Measurements from ENCODE around the gene PLXNB3. TPM values are rescaled to one million over a fixed set of nuclear protein-coding genes. Genes with fewer than 3 reads are reported as not detected.

Gene PLXNB3
- total and polyA plus RNA-seq, 7 donors: 0.60 to 50.1 (median 11.2) TPM; not detected in 1

- intact Hi-C loops (cut with DNase I): no loop called here
- no peak overlapping the region for H3K4me3 ChIP-seq
- no peaks in the 10 kb centered on the region for H3K9me3 ChIP-seq
- H3K4me1 ChIP-seq: no peaks in the 10 kb centered on the region
- H3K27me3 ChIP-seq: peaks cover 0 to 3% (median 0%) of the 10 kb centered on the region in 3 donors
- H3K27ac ChIP-seq: no peak overlapping the region
- DNase-seq: peak; percentile 67
- TF ChIP-seq CTCF (IDR thresholded peaks at IDR 0.05): no peak
- no peak for TF ChIP-seq POLR2A (IDR thresholded peaks at IDR 0.05)
- TF ChIP-seq POLR2AphosphoS5 (IDR thresholded peaks at IDR 0.05): no peak
- no peak for TF ChIP-seq EP300 (IDR thresholded peaks at IDR 0.05)
- 90 to 93% methylated on average over 48 of the region's 48 CpGs for WGBS, 2 donors
- H3K36me3 ChIP-seq: peaks cover 0 to 61% (median 9%) of the 10 kb centered on the region in 4 donors
These were observed 9.9 kb downstream of the PLXNB3 start for GRCh38 chrX:153773741-153774575.

- Histone ChIP-seq H3K36me3 (peaks cover 0 to 53% (median 9%) of the 10 kb centered on the region in 4 donors), H3K27ac (no peak overlapping the region)
- WGBS, 2 donors: 87 to 90% methylated on average over 37 of the region's 37 CpGs
These were observed 10.7 kb downstream of the PLXNB3 start for GRCh38 chrX:153774576-153775292.

GRCh38 chrX:153775293-153776119 lies 11.5 kb downstream of the PLXNB3 start:
- H3K27me3 ChIP-seq: peaks cover 0 to 3% (median 0%) of the 10 kb centered on the region in 3 donors
- no peak overlapping the region for H3K27ac ChIP-seq
- peaks cover 0 to 45% (median 9%) of the 10 kb centered on the region in 4 donors for H3K36me3 ChIP-seq
- H3K9me3 ChIP-seq: no peaks in the 10 kb centered on the region
- intact Hi-C loops (cut with DNase I): no loop called here
- WGBS, 2 donors: 90 to 91% methylated on average over 42 of the region's 42 CpGs
- peaks cover 0 to 8% (median 6%) of the 10 kb centered on the region in 4 donors for H3K4me1 ChIP-seq
- DNase-seq: peak; percentile 45
- no peak overlapping the region for H3K4me3 ChIP-seq
- no peak for TF ChIP-seq POLR2A (IDR thresholded peaks at IDR 0.05)
- TF ChIP-seq POLR2AphosphoS5 (IDR thresholded peaks at IDR 0.05): no peak
- no peak for TF ChIP-seq EP300 (IDR thresholded peaks at IDR 0.05)
- no peak for TF ChIP-seq CTCF (IDR thresholded peaks at IDR 0.05)

More at GRCh38 chrX:153774576-153775292, 10.7 kb downstream of the PLXNB3 start:
- Histone ChIP-seq H3K27me3 (peaks cover 0 to 3% (median 0%) of the 10 kb centered on the region in 3 donors), H3K9me3 (no peaks in the 10 kb centered on the region), H3K4me1 (peaks cover 0 to under 1% (median 0%) of the 10 kb centered on the region in 4 donors), H3K4me3 (no peak overlapping the region)
- DNase-seq: peak; percentile 60
- intact Hi-C loops (cut with DNase I): no loop called here
- TF ChIP-seq CTCF (IDR thresholded peaks at IDR 0.05) (no peak), EP300 (IDR thresholded peaks at IDR 0.05) (no peak), POLR2AphosphoS5 (IDR thresholded peaks at IDR 0.05) (no peak), POLR2A (IDR thresholded peaks at IDR 0.05) (no peak)

GRCh38 chrX:153776120-153776599 lies 12.1 kb downstream of the PLXNB3 start:
- intact Hi-C loops (cut with DNase I): no loop called here

More at GRCh38 chrX:153776120-153776599, 12.1 kb downstream of the PLXNB3 start:
- Histone ChIP-seq H3K36me3 (peaks cover 0 to 39% (median 9%) of the 10 kb centered on the region in 4 donors), H3K4me3 (no peak overlapping the region), H3K27ac (no peak overlapping the region), H3K27me3 (peaks cover 0 to 3% (median 0%) of the 10 kb centered on the region in 3 donors), H3K4me1 (peaks cover 0 to 15% (median 13%) of the 10 kb centered on the region in 4 donors), H3K9me3 (no peaks in the 10 kb centered on the region)
- WGBS, 2 donors: 60 to 81% methylated on average over 13 to 15 of the region's 20 CpGs
- DNase-seq: no peak
- no peak for TF ChIP-seq POLR2A (IDR thresholded peaks at IDR 0.05)
- TF ChIP-seq EP300 (IDR thresholded peaks at IDR 0.05): no peak
- TF ChIP-seq POLR2AphosphoS5 (IDR thresholded peaks at IDR 0.05): no peak
- TF ChIP-seq CTCF (IDR thresholded peaks at IDR 0.05): no peak
